ENCODE data around the gene GOLGA7B.
A peak's percentile ranks its signal among the peaks of the same experiment; 100 is the strongest.

GOLGA7B gene

DNA sequence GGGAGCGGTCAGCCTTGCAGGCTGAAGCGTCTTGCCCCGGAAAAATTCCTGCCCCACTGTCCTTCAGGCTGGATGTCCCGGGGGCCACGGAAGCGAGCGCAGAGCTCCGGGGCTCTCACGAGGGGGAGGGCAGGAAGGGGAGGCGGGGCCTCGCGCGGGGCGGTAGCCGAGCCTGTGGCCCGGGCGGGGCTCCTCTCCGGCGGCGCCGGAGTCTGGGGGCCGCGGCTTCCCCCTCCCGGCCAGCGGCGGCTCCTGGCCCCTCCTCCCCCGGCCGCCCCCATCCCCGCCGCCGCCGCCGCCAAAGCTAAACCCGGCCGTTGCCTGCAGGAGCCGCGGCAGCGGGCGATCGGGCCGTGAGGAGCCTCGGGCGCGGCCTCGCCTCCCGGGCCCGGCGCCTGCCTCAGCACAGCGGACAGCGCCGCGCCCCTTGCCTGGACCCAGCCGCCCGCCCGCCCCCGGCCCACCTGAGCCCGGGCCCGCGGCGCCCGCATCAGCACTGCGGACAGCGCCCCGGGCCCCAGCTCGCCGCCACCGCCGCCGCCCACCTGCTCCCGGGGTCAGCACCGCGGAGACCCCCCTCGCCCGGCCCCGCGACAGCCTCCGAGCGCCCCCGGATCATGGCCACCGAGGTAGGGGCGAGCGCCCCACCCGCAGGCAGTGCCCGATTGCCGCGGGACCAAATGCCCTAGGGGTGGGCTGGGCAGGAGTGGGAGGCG is at the start of gene GOLGA7B:
Gene GOLGA7B, plus strand, starts transcription at position 157 of the 716 bp plus-strand sequence. Its CDS starts 461 bp downstream, at position 618.
- DNase-seq: peak; percentile 54

- DNase-seq: no peak
Observed at GRCh38 chr10:97800474-97800873, 49.2 kb upstream of the GOLGA7B start.

DNA sequence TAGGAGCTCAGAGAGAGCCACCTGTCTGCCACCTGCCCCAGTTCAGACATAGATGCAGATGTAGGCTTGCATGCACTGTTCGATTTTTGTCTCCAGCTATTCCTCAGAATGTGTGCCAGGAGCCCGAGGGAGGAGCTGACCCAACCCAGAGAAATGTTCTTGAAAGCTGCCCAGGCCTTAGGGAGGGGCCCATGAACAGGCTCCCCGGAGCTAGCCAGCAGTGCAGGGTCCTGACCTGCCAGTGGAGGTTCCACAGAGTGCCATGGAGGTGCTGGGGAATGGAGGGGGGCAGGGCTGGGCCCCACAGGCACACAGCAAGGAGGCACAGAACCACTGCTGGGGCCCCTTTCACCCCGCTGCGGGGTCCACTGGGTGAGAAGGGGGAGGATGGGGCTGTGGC is 48.2 kb upstream of the GOLGA7B start:
- no peak for DNase-seq

DNA sequence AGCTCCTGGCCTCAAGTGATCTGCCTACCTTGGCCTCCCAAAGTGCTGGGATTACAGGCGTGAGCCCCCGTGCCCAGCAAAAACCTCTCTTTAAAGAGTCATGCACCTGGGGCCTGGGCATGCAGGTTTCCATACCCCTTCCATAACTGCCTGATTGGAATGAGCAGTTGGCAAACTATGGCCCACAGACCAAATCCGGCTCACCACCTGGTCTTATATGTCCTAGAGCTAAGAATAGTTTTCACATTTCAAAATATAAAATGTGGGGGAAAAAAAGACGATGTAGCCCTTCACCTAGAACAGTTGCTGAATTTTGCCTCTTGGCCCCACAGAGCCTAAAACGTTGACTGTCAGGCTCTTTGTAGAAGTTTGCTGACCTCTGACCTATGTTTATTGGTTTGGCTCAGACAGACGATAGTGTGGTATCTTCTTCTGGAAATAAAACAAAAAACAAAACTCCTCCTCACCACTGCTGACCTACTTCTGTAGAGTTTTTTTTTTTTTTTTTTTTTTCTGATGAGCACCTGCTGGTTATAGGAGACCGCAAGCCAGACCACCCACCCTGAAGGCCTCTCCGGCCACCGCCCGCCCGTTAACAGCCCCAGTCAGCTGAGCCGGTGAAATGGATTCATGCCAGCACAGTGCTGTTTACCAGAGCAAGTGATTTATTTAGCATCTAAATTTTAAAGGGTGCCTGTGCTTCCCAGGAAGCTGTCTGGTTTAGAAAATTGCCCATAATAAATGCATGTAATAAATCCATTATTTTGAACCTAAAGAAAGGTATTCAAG is 44.4 kb upstream of the GOLGA7B start:
- DNase-seq: no peak

DNA sequence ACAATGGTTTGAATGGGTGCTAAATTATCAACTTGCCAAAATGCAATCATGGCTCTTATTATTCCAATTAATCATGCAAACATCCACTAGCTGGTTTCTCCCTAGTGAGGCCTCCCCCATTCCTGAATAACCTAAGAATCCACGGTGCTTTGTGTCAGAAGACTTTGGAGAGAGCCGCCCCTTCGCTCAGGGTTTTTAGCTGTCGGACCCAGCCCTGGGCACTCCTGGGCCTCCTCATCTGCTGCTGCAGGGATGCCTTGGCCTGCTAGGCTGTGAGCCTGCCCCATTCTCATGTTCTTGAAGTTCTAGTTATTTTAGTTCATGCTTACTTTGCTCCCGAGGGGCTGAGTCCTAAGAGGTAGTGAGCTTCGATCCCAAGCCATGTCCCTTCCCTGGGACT is 43.7 kb upstream of the GOLGA7B start:
- no peak for DNase-seq

DNA sequence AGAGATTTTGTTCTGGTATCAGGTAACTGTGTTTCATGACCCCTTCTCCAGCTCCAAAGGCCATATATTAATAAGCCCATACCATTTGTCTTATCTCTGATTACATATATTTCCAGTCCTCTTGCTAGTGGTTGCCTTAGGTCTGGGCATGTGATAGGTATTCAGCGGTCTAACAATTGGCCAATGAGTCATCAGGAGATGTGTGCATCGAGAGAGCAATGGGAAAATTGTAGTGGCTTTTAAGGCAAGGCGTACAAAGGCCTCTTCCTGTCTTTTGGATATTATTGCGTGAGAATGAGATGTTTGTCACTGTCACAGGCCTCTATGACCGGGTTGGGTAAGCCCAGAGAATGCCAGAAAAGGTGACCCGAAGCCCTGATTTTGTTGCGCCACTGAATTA is 39.2 kb upstream of the GOLGA7B start:
- no peak for DNase-seq

DNA sequence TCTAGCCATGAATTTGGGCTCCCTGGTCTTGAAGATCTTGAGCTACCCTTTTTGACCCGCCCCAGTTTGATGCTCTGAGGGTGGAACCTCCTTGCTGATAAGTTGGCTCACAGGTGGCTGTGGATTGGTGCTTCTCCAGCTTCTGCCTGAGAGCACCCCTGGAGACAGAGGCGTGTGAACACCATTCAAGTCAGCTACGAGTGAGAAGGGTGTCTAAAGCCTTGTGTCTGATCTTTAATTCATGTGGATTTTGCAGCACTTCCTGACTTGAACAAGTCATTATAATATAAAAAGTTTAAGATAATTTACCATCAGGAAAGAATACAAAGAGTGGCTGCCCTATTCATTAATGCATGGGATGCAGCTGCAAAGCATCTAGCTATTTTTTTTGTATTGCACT is 37.7 kb upstream of the GOLGA7B start:
- no peak for DNase-seq

- no peak for DNase-seq
Observed at GRCh38 chr10:97812696-97813095, 36.9 kb upstream of the GOLGA7B start.

DNA sequence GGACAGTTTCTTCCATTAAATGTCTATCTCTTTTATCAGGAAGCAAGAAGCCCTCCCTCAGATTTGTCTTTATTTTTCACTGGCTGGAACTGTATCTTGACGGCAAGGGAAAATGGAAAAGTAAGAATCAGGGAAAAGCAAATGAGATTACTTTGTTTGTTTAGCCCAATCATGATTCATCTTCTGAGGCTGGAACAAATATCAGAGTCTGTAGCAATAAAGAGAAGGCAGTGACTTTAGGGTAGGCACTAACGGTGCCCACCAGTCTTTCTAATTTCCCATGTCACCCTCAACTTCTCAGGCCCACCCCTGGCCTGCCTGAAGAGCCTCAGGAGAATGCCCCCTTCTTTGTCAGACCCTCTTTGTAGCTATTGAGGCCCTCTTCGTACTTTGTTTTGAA is 36.3 kb upstream of the GOLGA7B start:
- DNase-seq: no peak

DNA sequence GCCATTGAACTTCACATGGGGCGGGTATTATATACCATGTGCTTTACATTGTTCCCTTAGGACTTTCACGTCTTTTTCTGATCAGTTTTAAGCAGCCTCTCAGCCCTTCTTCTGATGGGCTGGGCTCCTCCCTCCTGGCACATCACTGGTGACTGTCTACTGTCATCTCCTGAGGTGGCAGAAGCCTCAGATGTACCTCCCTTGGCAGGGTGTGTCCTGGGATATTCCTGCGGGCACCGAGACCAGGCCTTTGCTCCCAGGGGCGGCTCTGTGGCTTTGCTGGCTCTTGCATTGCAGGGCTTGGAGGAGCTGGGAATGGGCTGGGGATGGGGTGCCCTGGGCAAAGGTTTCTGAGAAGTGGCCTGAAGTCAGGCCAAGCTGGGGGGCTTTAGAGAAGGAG is 34.6 kb upstream of the GOLGA7B start:
- no peak for DNase-seq

GRCh38 chr10:97816609-97817008 is 33.0 kb upstream of the GOLGA7B start:
- no peak for DNase-seq

- no peak for DNase-seq
Observed at GRCh38 chr10:97818572-97818971, 31.1 kb upstream of the GOLGA7B start.

DNA sequence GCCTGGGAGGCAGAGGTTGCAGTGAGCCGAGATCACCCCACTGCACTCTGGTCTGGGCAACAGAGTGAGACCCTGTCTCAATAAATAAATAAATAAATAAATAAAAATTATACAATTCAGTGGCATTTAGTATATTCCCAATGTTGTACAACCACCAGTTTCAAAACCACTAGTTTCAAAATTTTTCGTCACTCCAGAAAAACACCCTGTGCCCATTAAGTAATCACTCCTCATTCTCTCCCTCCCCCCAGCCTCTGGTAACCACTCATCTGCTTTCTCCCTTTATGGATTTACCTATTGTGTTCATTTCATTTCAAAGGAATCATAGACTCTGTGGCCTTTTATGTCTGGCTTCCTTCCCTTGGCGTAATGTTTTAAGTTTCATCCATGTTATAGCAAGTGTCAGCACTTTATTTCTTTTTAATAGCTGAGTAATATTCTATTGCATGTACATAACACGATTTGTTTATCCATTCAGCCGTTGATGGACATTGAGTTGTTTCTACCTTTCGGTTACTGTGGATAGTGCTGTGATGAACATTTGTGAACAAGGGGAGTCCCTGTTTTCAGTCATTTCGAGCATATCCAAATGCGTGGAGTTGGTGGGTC is 29.4 kb upstream of the GOLGA7B start:
- DNase-seq: no peak

GRCh38 chr10:97821308-97822038 is 28.2 kb upstream of the GOLGA7B start:
- DNase-seq: no peak

- DNase-seq: no peak
Observed at GRCh38 chr10:97822261-97822687, 27.4 kb upstream of the GOLGA7B start.

GRCh38 chr10:97823734-97824133 is 25.9 kb upstream of the GOLGA7B start:
- DNase-seq: no peak

GRCh38 chr10:97825020-97825760 is 24.5 kb upstream of the GOLGA7B start:
- no peak for DNase-seq

DNA sequence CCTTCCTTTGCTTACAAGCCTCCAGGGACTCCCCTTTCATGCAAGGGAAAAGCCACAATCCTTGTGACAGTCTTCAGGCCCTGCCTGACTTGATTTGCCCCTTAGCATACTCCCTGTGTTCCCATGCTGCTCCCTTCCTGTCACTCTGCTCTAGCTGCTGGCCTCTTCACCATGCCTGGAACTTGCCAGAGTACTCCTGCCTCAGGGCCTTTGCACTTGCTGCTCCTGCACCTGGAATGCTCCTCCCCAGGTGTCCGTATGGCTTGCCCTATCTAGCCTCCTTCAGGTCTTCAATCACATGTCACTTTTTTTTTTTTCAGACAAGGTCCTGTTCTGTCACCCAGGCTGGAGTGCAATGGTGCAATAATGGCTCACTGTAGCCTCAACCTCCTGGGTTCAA is 22.8 kb upstream of the GOLGA7B start:
- no peak for DNase-seq

DNA sequence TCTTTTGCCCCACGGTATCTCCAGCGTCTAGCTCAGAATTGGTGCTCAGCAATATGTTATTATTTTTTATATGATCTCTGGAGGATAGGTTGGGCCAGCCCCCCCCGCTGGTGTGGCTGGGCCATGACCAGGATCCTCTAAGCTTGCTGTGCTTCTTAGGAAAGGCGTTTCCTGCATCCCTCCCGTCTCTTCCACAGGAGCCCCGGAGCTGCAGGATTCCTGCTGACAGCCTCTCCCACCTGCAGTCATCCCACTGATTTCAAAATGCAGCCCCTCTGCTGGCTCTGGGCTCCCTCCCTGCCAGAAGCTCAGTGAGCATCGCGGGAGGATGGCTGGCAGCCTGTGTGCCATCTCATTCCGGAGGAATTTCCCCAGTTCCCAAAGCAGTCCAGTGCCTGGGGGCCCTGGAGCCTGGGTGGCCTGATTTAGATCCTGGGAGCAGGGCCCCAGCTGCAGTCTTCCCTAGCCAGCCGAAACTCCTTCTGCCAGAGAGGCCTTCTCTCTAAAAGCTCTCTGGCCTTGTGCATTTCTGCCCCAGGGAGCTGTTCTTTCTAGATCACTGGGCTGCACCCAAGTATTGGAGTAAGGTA is 21.8 kb upstream of the GOLGA7B start:
- DNase-seq: no peak

DNA sequence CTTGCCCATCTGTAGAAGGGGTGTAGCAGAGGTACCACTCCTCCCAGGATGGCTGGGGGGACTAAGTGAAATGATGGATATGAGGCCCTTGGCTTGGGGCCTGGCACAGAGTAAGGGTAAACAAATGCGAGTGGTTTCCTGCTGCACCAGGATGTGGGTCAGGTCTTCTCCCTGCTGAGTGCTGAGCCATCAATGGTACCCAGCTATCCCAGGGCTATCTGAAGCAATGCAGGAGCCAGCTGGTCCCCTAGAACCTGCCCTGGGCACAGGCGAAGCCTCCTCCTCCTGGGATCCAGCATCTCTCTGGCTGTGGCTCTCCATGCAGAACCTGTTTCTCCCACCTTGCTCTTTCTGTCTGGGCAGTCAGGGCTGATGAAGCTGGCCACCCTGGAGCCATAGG is 20.9 kb upstream of the GOLGA7B start:
- DNase-seq: no peak

- no peak for DNase-seq
Observed at GRCh38 chr10:97830064-97830463, 19.6 kb upstream of the GOLGA7B start.

- no peak for DNase-seq
Observed at GRCh38 chr10:97831259-97831658, 18.4 kb upstream of the GOLGA7B start.
